HepG2 (cell line): ENCODE results near the gene RRAS. TPM values are rescaled to one million over a fixed set of nuclear protein-coding genes. Genes with fewer than 3 reads are reported as not detected.

Experiments
- ATRX ChIP-seq: sonication (generic); formaldehyde crosslinking; IDR thresholded peaks from 2 replicates; pipeline ENCODE4 v1.4.0; 2020; ENCODE audit warnings: missing genetic modification reagents, borderline replicate concordance
- CBX1 ChIP-seq: IDR thresholded peaks from one replicate; pipeline ENCODE4 v1.6.1; 2016; ENCODE audit warnings: antibody characterized with exemption, low read depth
- DNMT1 ChIP-seq: sonication (generic); formaldehyde crosslinking; IDR thresholded peaks from 2 replicates; pipeline ENCODE4 v1.5.1; 2020; ENCODE audit warnings: mild to moderate bottlenecking, missing genetic modification reagents
- FOSL2 ChIP-seq: sonication (generic); formaldehyde crosslinking; IDR thresholded peaks from 2 replicates; pipeline ENCODE4 v1.4.0; 2020; ENCODE audit warnings: missing genetic modification reagents
- FOXO4 ChIP-seq: sonication (generic); formaldehyde crosslinking; conservative IDR thresholded peaks from 2 replicates; pipeline ENCODE4 v1.8.1; 2023; ENCODE audit warnings: missing genetic modification reagents
- GABPB1 ChIP-seq: IDR thresholded peaks from 2 replicates; pipeline ENCODE4 v1.6.1; 2016; ENCODE audit warnings: mild to moderate bottlenecking, missing genetic modification reagents, moderate library complexity, missing compliant biosample characterization
- GATAD1 ChIP-seq: IDR thresholded peaks from 2 replicates; pipeline ENCODE4 v1.6.1; 2016; ENCODE audit warnings: missing genetic modification reagents, missing compliant biosample characterization
- HNRNPUL1 ChIP-seq: fragments of 200-400 bp; formaldehyde crosslinking; IDR thresholded peaks from 2 replicates; pipeline ENCODE4 v1.6.1; 2017; ENCODE audit warnings: low read depth, mild to moderate bottlenecking, low read length, moderate library complexity
- MYPOP ChIP-seq: sonication (generic); formaldehyde crosslinking; IDR thresholded peaks from 2 replicates; pipeline ENCODE4 v1.8.1; 2023; ENCODE audit warnings: mild to moderate bottlenecking, moderate library complexity, missing genetic modification reagents
- RBAK ChIP-seq: sonication (generic); formaldehyde crosslinking; IDR thresholded peaks from 2 replicates; pipeline ENCODE4 v1.5.1; 2020; ENCODE audit warnings: mild to moderate bottlenecking, missing genetic modification reagents
- RBM22 ChIP-seq: fragments of 200-400 bp; formaldehyde crosslinking; optimal IDR thresholded peaks from 2 replicates; pipeline ENCODE3; 2017; ENCODE audit warnings: mild to moderate bottlenecking, low read length, moderate library complexity
- SIX4 ChIP-seq: sonication (generic); formaldehyde crosslinking; IDR thresholded peaks from 2 replicates; pipeline ENCODE4 v1.4.0; 2020; ENCODE audit warnings: missing genetic modification reagents
- SOX5 ChIP-seq: IDR thresholded peaks from 2 replicates; pipeline ENCODE4 v1.6.1; 2016; ENCODE audit warnings: borderline replicate concordance
- TRIM22 ChIP-seq: fragments of 450-650 bp; IDR thresholded peaks from 2 replicates; pipeline ENCODE4 v1.6.1; 2017
- TSC22D2 ChIP-seq: sonication (generic); formaldehyde crosslinking; IDR thresholded peaks from 2 replicates; pipeline ENCODE4 v1.5.1; 2020; ENCODE audit warnings: missing genetic modification reagents, mild to moderate bottlenecking, borderline replicate concordance
- ZBTB4 ChIP-seq: sonication (generic); formaldehyde crosslinking; IDR thresholded peaks from 2 replicates; pipeline ENCODE4 v1.4.0; 2020; ENCODE audit warnings: missing genetic modification reagents, mild to moderate bottlenecking, borderline replicate concordance
- ZKSCAN8 ChIP-seq: IDR thresholded peaks from 2 replicates; pipeline ENCODE4 v1.6.1; 2016; ENCODE audit warnings: borderline replicate concordance, missing genetic modification reagents, missing compliant biosample characterization
- ZNF138 ChIP-seq: sonication (generic); formaldehyde crosslinking; IDR thresholded peaks from 2 replicates; pipeline ENCODE4 v1.5.0; 2020; ENCODE audit warnings: mild to moderate bottlenecking, low read depth, missing genetic modification reagents
- ZNF180 ChIP-seq: sonication (generic); formaldehyde crosslinking; IDR thresholded peaks from 2 replicates; pipeline ENCODE4 v1.4.0; 2020; ENCODE audit warnings: low read depth, missing genetic modification reagents, borderline replicate concordance
- ZNF232 ChIP-seq: sonication (generic); formaldehyde crosslinking; IDR thresholded peaks from 2 replicates; pipeline ENCODE4 v1.4.0; 2020; ENCODE audit warnings: missing genetic modification reagents, borderline replicate concordance
- ZNF335 ChIP-seq: sonication (generic); formaldehyde crosslinking; IDR thresholded peaks from 2 replicates; pipeline ENCODE4 v1.4.0; 2020; ENCODE audit warnings: missing genetic modification reagents
- ZNF597 ChIP-seq: sonication (generic); formaldehyde crosslinking; IDR thresholded peaks from 2 replicates; pipeline ENCODE4 v1.5.0; 2020; ENCODE audit warnings: missing genetic modification reagents
- ZNF7 ChIP-seq: IDR thresholded peaks from 2 replicates; pipeline ENCODE4 v1.6.1; 2016; ENCODE audit warnings: missing biosample characterization, missing genetic modification reagents
- polyA plus RNA-seq, 8 experiments: library from polyadenylated mRNA; depleted of rRNA in 3 of 8; stranded (reverse) in 7 of 8; unstranded in 1 of 8; fragments of >200 nt; fragmentation: Illumina TruSeq in 4 of 8; extraction: Trizol in 4 of 8; gene quantifications; 2 replicates each; pipeline versions ENCODE4 v1.2.1 to v1.2.3, GENCODE V29; 2011 to 2016; ENCODE audit warnings: low read depth in 4 of 8, missing spikeins in 1 of 8, mixed read lengths in 1 of 8; ENCODE audit not compliant: insufficient read depth in 1 of 8
- total RNA-seq, 5 experiments: library from RNA; depleted of rRNA; stranded (reverse); fragments of >200 nt; fragmentation: Illumina TruSeq; extraction: Trizol; gene quantifications; 2 replicates each; pipeline ENCODE4 v1.2.3, GENCODE V29; 2016; ENCODE audit warnings: low read depth in 1 of 5

Gene RRAS
- total and polyA plus RNA-seq, 2 of the 13 experiments (the other 11 are each of a cell fraction or from before 2014, with no cell fraction given): 1.5 to 12.0 TPM

- no peak for TF ChIP-seq GATAD1
- TF ChIP-seq ZNF232 (CRISPR knock-in tag): 0 out of 2 replicates have a peak, but pooled peaks have one; percentile 6
- TF ChIP-seq RBM22: no peak
- TF ChIP-seq HNRNPUL1: no peak
- no peak for TF ChIP-seq FOSL2
- TF ChIP-seq GABPB1 (CRISPR knock-in tag): no peak
- TF ChIP-seq ATRX (CRISPR knock-in tag): no peak
- TF ChIP-seq ZNF335 (CRISPR knock-in tag): no peak
- no peak for TF ChIP-seq ZKSCAN8 (CRISPR knock-in tag)
- no peak for TF ChIP-seq ZNF7 (CRISPR knock-in tag)
- TF ChIP-seq ZBTB4 (CRISPR knock-in tag): no peak
- no peak for TF ChIP-seq TRIM22
- TF ChIP-seq RBAK (CRISPR knock-in tag): no peak
- no peak for TF ChIP-seq ZNF180
- no peak for TF ChIP-seq DNMT1 (CRISPR knock-in tag)
- no peak for TF ChIP-seq ZNF138
- TF ChIP-seq SOX5 (CRISPR knock-in tag): no peak
- TF ChIP-seq CBX1: no peak
- no peak for TF ChIP-seq SIX4
- TF ChIP-seq FOXO4 (CRISPR knock-in tag): no peak
- no peak for TF ChIP-seq ZNF597 (CRISPR knock-in tag)
- no peak for TF ChIP-seq MYPOP (CRISPR knock-in tag)
- TF ChIP-seq TSC22D2 (CRISPR knock-in tag): no peak
These were observed 2.6 kb upstream of the RRAS start (continued) for GRCh38 chr19:49642492-49643035.
